K562 (cell line): ENCODE measurements around the gene P2RX3. TPM values are rescaled to one million over a fixed set of nuclear protein-coding genes. Genes with fewer than 3 reads are reported as not detected.
A peak's percentile ranks its signal among the peaks of the same experiment; 100 is the strongest.

ENCODE experiments used
- AFF1 ChIP-seq, 2 experiments: fragments of 450-650 bp; IDR thresholded peaks; 2 replicates each; pipeline ENCODE4 v1.6.1; 2018; ENCODE audit warnings: mild to moderate bottlenecking in 2 of 2, low read depth in 1 of 2; ENCODE audit not compliant: partially characterized antibody in 2 of 2
- ETV5 ChIP-seq: sonication (generic); formaldehyde crosslinking; IDR thresholded peaks from 2 replicates; pipeline ENCODE4 v1.4.0; 2020; ENCODE audit warnings: low read depth, mild to moderate bottlenecking, missing genetic modification reagents
- HMGN3 ChIP-seq: IDR thresholded peaks from 2 replicates; pipeline ENCODE4 v1.6.1; 2011; ENCODE audit warnings: borderline replicate concordance, low read depth, mild to moderate bottlenecking, mixed read lengths, low read length; ENCODE audit not compliant: insufficient read length; ENCODE audit errors: extremely low read depth
- MAFK ChIP-seq: IDR thresholded peaks from 2 replicates; pipeline ENCODE4 v1.6.1; 2011; ENCODE audit warnings: low read length, improper control_type of control experiment
- PHF20 ChIP-seq: fragments of 450-650 bp; IDR thresholded peaks from 2 replicates; pipeline ENCODE4 v1.6.1; 2018; ENCODE audit not compliant: partially characterized antibody
- SNIP1 ChIP-seq: fragments of 450-650 bp; IDR thresholded peaks from 2 replicates; pipeline ENCODE4 v1.7.1; 2017; ENCODE audit warnings: low read depth, mild to moderate bottlenecking
- ZNF121 ChIP-seq: sonication (generic); formaldehyde crosslinking; conservative IDR thresholded peaks from 2 replicates; pipeline ENCODE4 v1.8.0; 2022; ENCODE audit warnings: missing genetic modification reagents
- polyA plus RNA-seq, 8 experiments: library from polyadenylated mRNA; depleted of rRNA in 4 of 8; stranded (reverse) in 5 of 8; unstranded in 3 of 8; fragments of >200 nt; fragmentation: Nextera tagmentation in 2 of 8; fragmentation: Illumina TruSeq in 1 of 8; extraction: Ambion mirVana in 2 of 8; extraction: Trizol in 1 of 8; gene quantifications; 2 replicates each; pipeline versions ENCODE4 v1.2.1 to v1.2.3, GENCODE V29; 2011 to 2014; ENCODE audit warnings: inconsistent platforms in 1 of 8, missing spikeins in 1 of 8
- total RNA-seq, 7 experiments: library from RNA; depleted of rRNA in 6 of 7; stranded (reverse); fragments of >200 nt in 6 of 7; fragmentation: Illumina TruSeq in 2 of 7; extraction: Trizol in 2 of 7; gene quantifications; 2 replicates each; pipeline versions ENCODE4 v1.2.1 to v1.2.3, GENCODE V29; 2011 to 2021; ENCODE audit warnings: low replicate concordance in 1 of 7
- TF ChIP-seq, protein P1 (sequence below): sonication (generic); formaldehyde crosslinking; IDR thresholded peaks from 2 replicates; pipeline ENCODE4 v1.8.0; 2023; ENCODE audit warnings: missing genetic modification reagents, mild to moderate bottlenecking, borderline replicate concordance
- TF ChIP-seq, protein P2 (sequence below): sonication (generic); formaldehyde crosslinking; IDR thresholded peaks from 2 replicates; pipeline ENCODE4 v1.8.0; 2022; ENCODE audit warnings: missing genetic modification reagents, mild to moderate bottlenecking, moderate library complexity, borderline replicate concordance
- TF ChIP-seq, protein P3 (sequence below): sonication (generic); formaldehyde crosslinking; IDR thresholded peaks from 2 replicates; pipeline ENCODE4 v1.8.0; 2022; ENCODE audit warnings: missing genetic modification reagents, mild to moderate bottlenecking, borderline replicate concordance
- TF ChIP-seq, protein P4 (sequence below): fragments of 250-450 bp; sonication (Bioruptor Pico); IDR thresholded peaks from 2 replicates; pipeline ENCODE4 v1.5.0; 2021

The P2RX3 gene
- total and polyA plus RNA-seq, 9 of the 15 experiments (the other 6 are each of a cell fraction or from before 2014, with no cell fraction given), result not detected

GRCh38 chr11:57324886-57325734 lies 13.0 kb upstream of the P2RX3 start, which contains the start of gene TNKS1BP1 (continued):
- TF ChIP-seq, protein P1, sequence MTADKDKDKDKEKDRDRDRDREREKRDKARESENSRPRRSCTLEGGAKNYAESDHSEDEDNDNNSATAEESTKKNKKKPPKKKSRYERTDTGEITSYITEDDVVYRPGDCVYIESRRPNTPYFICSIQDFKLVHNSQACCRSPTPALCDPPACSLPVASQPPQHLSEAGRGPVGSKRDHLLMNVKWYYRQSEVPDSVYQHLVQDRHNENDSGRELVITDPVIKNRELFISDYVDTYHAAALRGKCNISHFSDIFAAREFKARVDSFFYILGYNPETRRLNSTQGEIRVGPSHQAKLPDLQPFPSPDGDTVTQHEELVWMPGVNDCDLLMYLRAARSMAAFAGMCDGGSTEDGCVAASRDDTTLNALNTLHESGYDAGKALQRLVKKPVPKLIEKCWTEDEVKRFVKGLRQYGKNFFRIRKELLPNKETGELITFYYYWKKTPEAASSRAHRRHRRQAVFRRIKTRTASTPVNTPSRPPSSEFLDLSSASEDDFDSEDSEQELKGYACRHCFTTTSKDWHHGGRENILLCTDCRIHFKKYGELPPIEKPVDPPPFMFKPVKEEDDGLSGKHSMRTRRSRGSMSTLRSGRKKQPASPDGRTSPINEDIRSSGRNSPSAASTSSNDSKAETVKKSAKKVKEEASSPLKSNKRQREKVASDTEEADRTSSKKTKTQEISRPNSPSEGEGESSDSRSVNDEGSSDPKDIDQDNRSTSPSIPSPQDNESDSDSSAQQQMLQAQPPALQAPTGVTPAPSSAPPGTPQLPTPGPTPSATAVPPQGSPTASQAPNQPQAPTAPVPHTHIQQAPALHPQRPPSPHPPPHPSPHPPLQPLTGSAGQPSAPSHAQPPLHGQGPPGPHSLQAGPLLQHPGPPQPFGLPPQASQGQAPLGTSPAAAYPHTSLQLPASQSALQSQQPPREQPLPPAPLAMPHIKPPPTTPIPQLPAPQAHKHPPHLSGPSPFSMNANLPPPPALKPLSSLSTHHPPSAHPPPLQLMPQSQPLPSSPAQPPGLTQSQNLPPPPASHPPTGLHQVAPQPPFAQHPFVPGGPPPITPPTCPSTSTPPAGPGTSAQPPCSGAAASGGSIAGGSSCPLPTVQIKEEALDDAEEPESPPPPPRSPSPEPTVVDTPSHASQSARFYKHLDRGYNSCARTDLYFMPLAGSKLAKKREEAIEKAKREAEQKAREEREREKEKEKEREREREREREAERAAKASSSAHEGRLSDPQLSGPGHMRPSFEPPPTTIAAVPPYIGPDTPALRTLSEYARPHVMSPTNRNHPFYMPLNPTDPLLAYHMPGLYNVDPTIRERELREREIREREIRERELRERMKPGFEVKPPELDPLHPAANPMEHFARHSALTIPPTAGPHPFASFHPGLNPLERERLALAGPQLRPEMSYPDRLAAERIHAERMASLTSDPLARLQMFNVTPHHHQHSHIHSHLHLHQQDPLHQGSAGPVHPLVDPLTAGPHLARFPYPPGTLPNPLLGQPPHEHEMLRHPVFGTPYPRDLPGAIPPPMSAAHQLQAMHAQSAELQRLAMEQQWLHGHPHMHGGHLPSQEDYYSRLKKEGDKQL, result no peak
- no peak for TF ChIP-seq ZNF121 (CRISPR knock-in tag)
- no peak for TF ChIP-seq ETV5 (CRISPR knock-in tag)
- peak; percentile 83 for TF ChIP-seq HMGN3
- peak; percentile 30 for TF ChIP-seq PHF20
- TF ChIP-seq AFF1 (IDR thresholded peaks at IDR 0.05; ENCODE audit: low read depth in 1 of 2, partially characterized antibody in 2 of 2), result peak in 1 of 2 experiments; percentile 59
- TF ChIP-seq, protein P2, sequence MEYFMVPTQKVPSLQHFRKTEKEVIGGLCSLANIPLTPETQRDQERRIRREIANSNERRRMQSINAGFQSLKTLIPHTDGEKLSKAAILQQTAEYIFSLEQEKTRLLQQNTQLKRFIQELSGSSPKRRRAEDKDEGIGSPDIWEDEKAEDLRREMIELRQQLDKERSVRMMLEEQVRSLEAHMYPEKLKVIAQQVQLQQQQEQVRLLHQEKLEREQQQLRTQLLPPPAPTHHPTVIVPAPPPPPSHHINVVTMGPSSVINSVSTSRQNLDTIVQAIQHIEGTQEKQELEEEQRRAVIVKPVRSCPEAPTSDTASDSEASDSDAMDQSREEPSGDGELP, result peak; percentile 78
- peak; percentile 78; the same call in 1 of the 2 replicates for TF ChIP-seq SNIP1
- no peak for TF ChIP-seq MAFK
- TF ChIP-seq, protein P3, sequence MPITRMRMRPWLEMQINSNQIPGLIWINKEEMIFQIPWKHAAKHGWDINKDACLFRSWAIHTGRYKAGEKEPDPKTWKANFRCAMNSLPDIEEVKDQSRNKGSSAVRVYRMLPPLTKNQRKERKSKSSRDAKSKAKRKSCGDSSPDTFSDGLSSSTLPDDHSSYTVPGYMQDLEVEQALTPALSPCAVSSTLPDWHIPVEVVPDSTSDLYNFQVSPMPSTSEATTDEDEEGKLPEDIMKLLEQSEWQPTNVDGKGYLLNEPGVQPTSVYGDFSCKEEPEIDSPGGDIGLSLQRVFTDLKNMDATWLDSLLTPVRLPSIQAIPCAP, result no peak; the same call in 1 of the 2 replicates
- TF ChIP-seq, protein P4, sequence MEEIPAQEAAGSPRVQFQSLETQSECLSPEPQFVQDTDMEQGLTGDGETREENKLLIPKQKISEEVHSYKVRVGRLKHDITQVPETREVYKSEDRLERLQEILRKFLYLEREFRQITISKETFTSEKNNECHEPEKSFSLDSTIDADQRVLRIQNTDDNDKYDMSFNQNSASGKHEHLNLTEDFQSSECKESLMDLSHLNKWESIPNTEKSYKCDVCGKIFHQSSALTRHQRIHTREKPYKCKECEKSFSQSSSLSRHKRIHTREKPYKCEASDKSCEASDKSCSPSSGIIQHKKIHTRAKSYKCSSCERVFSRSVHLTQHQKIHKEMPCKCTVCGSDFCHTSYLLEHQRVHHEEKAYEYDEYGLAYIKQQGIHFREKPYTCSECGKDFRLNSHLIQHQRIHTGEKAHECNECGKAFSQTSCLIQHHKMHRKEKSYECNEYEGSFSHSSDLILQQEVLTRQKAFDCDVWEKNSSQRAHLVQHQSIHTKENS, result no peak
